Activated CD4-positive, alpha-beta memory T cell treated with anti-CD3 and anti-CD28 coated beads, Interleukin-2, amount 10 ng/mL, durations not matched to agents 7 days and 5 days (primary cell): Measurements from ENCODE around the gene CASD1. TPM values are rescaled to one million over a fixed set of nuclear protein-coding genes. Genes with fewer than 3 reads are reported as not detected.

Source experiments
- CTCF ChIA-PET: fragments of 350-600 bp; sonication (Branson Sonifier 250); formaldehyde crosslinking; loops from one replicate; lab custom pipeline; 2021; ENCODE audit warnings: antibody characterized with exemption, inconsistent platforms; lab: Charles Lee
- POLR2A ChIA-PET: fragments of 350-600 bp; sonication (Branson Sonifier 250); formaldehyde crosslinking; loops from one replicate; lab custom pipeline; 2021; ENCODE audit warnings: antibody characterized with exemption; lab: Charles Lee
- DNase-seq: peaks from one replicate; pipeline ENCODE4 v3.0.0-alpha.2; 2020
- H3K27ac Mint-ChIP-seq: one replicate; pipeline ENCODE4 v1.8.0; 2021; ENCODE audit warnings: mild to moderate bottlenecking, mixed read lengths
- H3K27me3 Mint-ChIP-seq: one replicate; pipeline ENCODE4 v1.8.0; 2021; ENCODE audit warnings: mixed read lengths
- H3K36me3 Mint-ChIP-seq: one replicate; pipeline ENCODE4 v1.8.0; 2021; ENCODE audit warnings: low read depth, mixed read lengths
- H3K4me1 Mint-ChIP-seq: one replicate; pipeline ENCODE4 v1.8.0; 2021; ENCODE audit warnings: mixed read lengths
- H3K4me3 Mint-ChIP-seq: one replicate; pipeline ENCODE4 v1.8.0; 2021; ENCODE audit warnings: mild to moderate bottlenecking, mixed read lengths
- H3K9me3 Mint-ChIP-seq: one replicate; pipeline ENCODE4 v1.8.0; 2021; ENCODE audit warnings: mixed read lengths
- total RNA-seq, 2 experiments: library from RNA; stranded (reverse); gene quantifications; one replicate each; pipeline ENCODE4 v1.2.3, GENCODE V29; 2021

Gene CASD1
- total RNA-seq, 2 experiments from 2014 or later: 9.6 to 13.0 TPM

DNA sequence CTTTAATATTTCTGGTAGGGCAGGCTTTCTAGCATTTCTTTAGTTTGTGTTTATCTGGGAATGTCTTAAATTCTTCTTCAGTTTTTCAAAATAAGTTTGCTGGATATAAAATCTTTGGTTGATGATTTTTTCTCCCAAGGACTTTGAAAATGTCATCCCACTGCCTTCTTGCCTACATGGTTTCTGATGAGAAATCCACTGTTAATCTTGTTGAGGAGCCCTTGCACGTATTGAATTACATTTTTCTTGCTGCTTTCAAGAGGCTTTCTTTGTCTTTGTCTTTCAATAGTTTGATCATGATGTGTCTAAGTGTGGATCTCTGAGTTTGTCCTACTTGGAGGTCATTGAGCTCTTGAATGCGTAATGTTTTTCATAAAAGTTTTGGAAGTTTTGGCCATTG, 66.0 kb downstream of the CASD1 start:
- no peaks in the 10 kb centered on the region for H3K27me3 Mint-ChIP-seq
- peaks cover 36% of the 10 kb centered on the region for H3K36me3 Mint-ChIP-seq
- ChIA-PET CTCF (no interaction called here), POLR2A (no interaction called here)
- H3K4me3 Mint-ChIP-seq: no peak overlapping the region
- peaks cover 22% of the 10 kb centered on the region for H3K9me3 Mint-ChIP-seq
- DNase-seq: no peak
- H3K4me1 Mint-ChIP-seq: no peaks in the 10 kb centered on the region
- no peak overlapping the region for H3K27ac Mint-ChIP-seq

- no peaks in the 10 kb centered on the region for H3K27me3 Mint-ChIP-seq
- H3K4me3 Mint-ChIP-seq: no peak overlapping the region
- ChIA-PET POLR2A (no interaction called here), CTCF (no interaction called here)
- DNase-seq: no peak
- peaks cover 22% of the 10 kb centered on the region for H3K9me3 Mint-ChIP-seq
- no peaks in the 10 kb centered on the region for H3K4me1 Mint-ChIP-seq
- peaks cover 34% of the 10 kb centered on the region for H3K36me3 Mint-ChIP-seq
- H3K27ac Mint-ChIP-seq: no peak overlapping the region
Measured at GRCh38 chr7:94576316-94576715, 66.7 kb downstream of the CASD1 start.

DNA sequence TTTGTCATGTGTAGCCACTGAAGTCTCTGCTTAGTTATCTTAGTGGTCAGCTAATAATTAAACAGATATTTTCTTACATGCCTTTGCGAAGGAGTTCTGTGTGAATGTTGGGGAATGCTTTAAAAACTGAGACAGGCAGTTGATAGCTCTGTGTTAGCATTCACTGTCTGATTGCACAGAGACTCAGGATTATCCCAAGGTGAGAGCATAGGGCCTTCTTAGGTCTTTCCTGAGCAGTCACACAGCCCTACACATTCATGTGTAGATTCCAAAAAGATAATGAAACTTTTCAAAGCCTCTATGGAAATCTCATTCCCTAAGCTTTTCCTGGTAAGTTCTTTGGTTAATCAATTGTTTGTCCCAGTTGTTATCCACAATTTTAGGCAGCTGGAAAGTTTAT, 67.7 kb downstream of the CASD1 start:
- DNase-seq: no peak
- POLR2A ChIA-PET: no interaction called here
- Mint-ChIP-seq H3K9me3 (peaks cover 20% of the 10 kb centered on the region), H3K36me3 (peaks cover 32% of the 10 kb centered on the region), H3K27ac (no peak overlapping the region), H3K4me1 (no peaks in the 10 kb centered on the region), H3K27me3 (no peaks in the 10 kb centered on the region), H3K4me3 (no peak overlapping the region)
- CTCF ChIA-PET: no interaction called here

- Mint-ChIP-seq H3K36me3 (peaks cover 32% of the 10 kb centered on the region), H3K4me3 (no peak overlapping the region), H3K9me3 (peaks cover 17% of the 10 kb centered on the region), H3K27me3 (no peaks in the 10 kb centered on the region), H3K4me1 (no peaks in the 10 kb centered on the region), H3K27ac (no peak overlapping the region)
- ChIA-PET CTCF (no interaction called here), POLR2A (no interaction called here)
- DNase-seq: no peak
Measured at GRCh38 chr7:94578614-94579013, 69.0 kb downstream of the CASD1 start.

DNA sequence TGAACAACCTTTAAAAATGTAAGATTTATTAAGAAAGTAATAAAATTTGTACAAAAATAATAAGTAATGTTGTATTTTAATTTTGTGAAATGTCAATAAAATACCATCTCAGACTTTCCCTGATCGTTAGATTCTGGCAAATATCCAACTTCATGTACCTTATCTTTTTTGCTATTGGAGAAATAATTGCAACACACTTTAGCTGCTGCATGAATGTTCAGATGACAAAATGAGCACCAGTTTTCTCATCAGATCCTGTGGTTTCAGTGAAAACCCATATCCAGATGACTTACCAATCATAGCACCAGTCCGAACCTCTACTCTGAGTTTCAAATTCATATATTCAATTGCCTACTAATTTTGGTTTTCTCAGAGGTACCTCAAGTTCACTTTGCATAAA, 69.9 kb downstream of the CASD1 start:
- Mint-ChIP-seq H3K9me3 (peaks cover 17% of the 10 kb centered on the region), H3K4me3 (no peak overlapping the region), H3K4me1 (no peaks in the 10 kb centered on the region), H3K27me3 (no peaks in the 10 kb centered on the region), H3K36me3 (peaks cover 23% of the 10 kb centered on the region), H3K27ac (no peak overlapping the region)
- CTCF ChIA-PET: no interaction called here
- DNase-seq: no peak
- POLR2A ChIA-PET: no interaction called here

- ChIA-PET POLR2A (no interaction called here), CTCF (no interaction called here)
- Mint-ChIP-seq H3K4me1 (no peaks in the 10 kb centered on the region), H3K9me3 (peaks cover 9% of the 10 kb centered on the region), H3K27ac (no peak overlapping the region), H3K4me3 (no peak overlapping the region), H3K36me3 (peaks cover 15% of the 10 kb centered on the region), H3K27me3 (no peaks in the 10 kb centered on the region)
- no peak for DNase-seq
Measured at GRCh38 chr7:94580601-94581000, 71.0 kb downstream of the CASD1 start.

DNA sequence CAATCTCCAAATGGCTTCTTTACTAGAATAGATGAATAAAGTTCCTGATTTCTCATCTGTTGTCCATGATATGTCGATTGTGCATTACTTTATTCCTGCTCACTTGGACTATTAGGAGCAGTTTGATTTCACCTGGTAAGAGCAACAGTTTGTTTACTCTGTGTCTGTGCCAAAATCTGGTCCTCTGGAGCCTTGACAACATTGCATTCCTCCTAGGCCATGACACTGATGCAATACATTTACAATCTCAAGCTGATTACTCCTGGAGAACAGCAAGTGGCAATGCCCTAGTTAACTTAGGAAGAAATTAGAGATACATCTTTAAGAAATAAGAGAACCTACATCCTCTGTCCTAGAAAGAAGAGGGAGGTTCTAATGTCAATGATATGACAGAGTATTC, 74.5 kb downstream of the CASD1 start:
- ChIA-PET POLR2A (no interaction called here), CTCF (no interaction called here)
- no peaks in the 10 kb centered on the region for H3K9me3 Mint-ChIP-seq
- no peaks in the 10 kb centered on the region for H3K4me1 Mint-ChIP-seq
- DNase-seq: no peak
- peaks cover 3% of the 10 kb centered on the region for H3K36me3 Mint-ChIP-seq
- no peak overlapping the region for H3K4me3 Mint-ChIP-seq
- no peaks in the 10 kb centered on the region for H3K27me3 Mint-ChIP-seq
- no peak overlapping the region for H3K27ac Mint-ChIP-seq

DNA sequence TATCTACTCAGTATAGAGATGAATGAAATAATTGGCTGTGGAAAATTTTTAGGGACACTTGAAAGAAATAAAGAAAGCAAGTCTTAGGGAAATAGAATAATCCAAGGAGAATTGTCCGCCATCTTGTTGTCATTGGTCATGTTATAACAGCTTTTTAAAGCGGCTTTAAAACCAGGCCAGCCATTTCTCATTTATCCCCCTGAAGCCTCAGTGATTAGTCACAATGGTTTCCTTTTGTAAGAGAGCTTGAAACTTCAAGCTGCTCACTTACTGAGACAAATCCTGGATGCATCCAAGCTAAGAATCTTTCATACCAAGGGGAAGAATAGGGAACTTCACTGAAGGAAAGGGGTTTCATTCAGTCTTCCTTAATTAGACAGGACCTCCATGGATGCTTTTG, 78.5 kb downstream of the CASD1 start:
- H3K27ac Mint-ChIP-seq: no peak overlapping the region
- no peaks in the 10 kb centered on the region for H3K9me3 Mint-ChIP-seq
- ChIA-PET CTCF (no interaction called here), POLR2A (no interaction called here)
- no peak for DNase-seq
- H3K36me3 Mint-ChIP-seq: no peaks in the 10 kb centered on the region
- no peaks in the 10 kb centered on the region for H3K4me1 Mint-ChIP-seq
- no peak overlapping the region for H3K4me3 Mint-ChIP-seq
- no peaks in the 10 kb centered on the region for H3K27me3 Mint-ChIP-seq

GRCh38 chr7:94590526-94591162, 81.0 kb downstream of the CASD1 start:
- Mint-ChIP-seq H3K27me3 (no peaks in the 10 kb centered on the region), H3K9me3 (no peaks in the 10 kb centered on the region), H3K27ac (no peak overlapping the region), H3K4me1 (no peaks in the 10 kb centered on the region), H3K4me3 (no peak overlapping the region), H3K36me3 (no peaks in the 10 kb centered on the region)
- CTCF ChIA-PET: no interaction called here
- POLR2A ChIA-PET: no interaction called here
- no peak for DNase-seq

- no peaks in the 10 kb centered on the region for H3K4me1 Mint-ChIP-seq
- H3K9me3 Mint-ChIP-seq: no peaks in the 10 kb centered on the region
- CTCF ChIA-PET: no interaction called here
- H3K27ac Mint-ChIP-seq: no peak overlapping the region
- H3K4me3 Mint-ChIP-seq: no peak overlapping the region
- DNase-seq: no peak
- POLR2A ChIA-PET: no interaction called here
- H3K36me3 Mint-ChIP-seq: no peaks in the 10 kb centered on the region
- no peaks in the 10 kb centered on the region for H3K27me3 Mint-ChIP-seq
Measured at GRCh38 chr7:94591176-94591575, 81.6 kb downstream of the CASD1 start.

DNA sequence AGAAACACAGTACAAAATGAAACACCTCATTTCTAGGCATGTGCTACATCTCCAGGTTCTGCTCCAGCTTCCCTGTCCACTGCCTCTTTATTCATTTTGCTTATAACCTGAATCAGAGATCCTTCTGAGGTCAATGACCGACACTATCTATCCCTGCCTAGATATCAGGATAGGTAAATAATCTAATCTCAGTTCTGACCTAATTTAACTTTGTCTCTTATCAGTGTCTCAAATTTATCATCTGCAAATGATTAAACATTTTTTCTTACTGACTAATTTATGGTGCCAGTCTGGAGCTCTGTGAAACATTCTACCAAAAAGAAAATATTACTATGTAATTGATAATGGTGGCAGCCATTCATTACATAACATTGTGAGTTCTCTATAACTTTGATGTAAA, 85.3 kb downstream of the CASD1 start:
- H3K27ac Mint-ChIP-seq: no peak overlapping the region
- no peak for DNase-seq
- no peaks in the 10 kb centered on the region for H3K9me3 Mint-ChIP-seq
- no peaks in the 10 kb centered on the region for H3K27me3 Mint-ChIP-seq
- H3K4me3 Mint-ChIP-seq: no peak overlapping the region
- ChIA-PET CTCF (interaction anchor here (1.0 kb wide), 1 partner anchor 9 kb away, joined by 3 read pairs; no protein-coding TSS in a partner anchor), POLR2A (no interaction called here)
- H3K4me1 Mint-ChIP-seq: no peaks in the 10 kb centered on the region
- H3K36me3 Mint-ChIP-seq: no peaks in the 10 kb centered on the region

DNA sequence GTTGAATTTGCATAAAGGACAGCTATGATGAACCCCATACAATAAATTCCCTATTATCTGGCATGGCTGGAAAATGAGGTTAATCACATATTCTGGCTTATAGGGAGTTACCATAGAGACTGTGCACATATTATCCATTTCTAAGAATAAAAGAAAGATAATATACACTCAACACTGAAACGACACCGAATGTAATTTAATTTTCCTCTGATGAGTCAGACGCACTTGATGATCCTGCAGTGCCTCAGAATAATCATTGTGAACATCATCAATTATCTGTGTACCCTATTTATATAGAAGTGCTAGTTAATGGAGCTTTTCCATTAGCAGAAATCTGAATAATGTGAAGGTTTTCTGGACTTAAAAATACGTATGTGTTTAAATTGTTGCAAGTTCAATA, 86.1 kb downstream of the CASD1 start:
- H3K27me3 Mint-ChIP-seq: no peaks in the 10 kb centered on the region
- CTCF ChIA-PET: no interaction called here
- H3K27ac Mint-ChIP-seq: no peak overlapping the region
- H3K9me3 Mint-ChIP-seq: no peaks in the 10 kb centered on the region
- DNase-seq: no peak
- POLR2A ChIA-PET: no interaction called here
- no peak overlapping the region for H3K4me3 Mint-ChIP-seq
- no peaks in the 10 kb centered on the region for H3K36me3 Mint-ChIP-seq
- H3K4me1 Mint-ChIP-seq: no peaks in the 10 kb centered on the region

DNA sequence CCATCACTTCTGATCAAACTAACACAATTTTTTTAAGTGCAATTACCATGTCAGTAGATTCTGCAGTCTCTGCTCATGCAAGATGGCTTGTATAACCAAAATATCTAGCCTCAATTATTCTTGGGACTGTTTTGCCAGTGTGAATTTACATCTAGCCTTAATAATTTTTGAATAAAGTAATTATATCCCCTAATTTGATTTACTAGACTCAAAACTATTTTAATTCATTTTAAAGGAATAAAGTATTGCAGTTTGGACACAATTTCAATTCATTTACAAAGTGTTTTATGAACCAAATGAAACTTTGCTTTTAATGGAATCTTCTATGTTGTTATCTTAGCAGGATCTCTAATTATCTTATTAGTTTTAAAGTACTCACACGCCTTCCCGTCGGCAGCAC, 90.7 kb downstream of the CASD1 start:
- Mint-ChIP-seq H3K27me3 (no peaks in the 10 kb centered on the region), H3K9me3 (no peaks in the 10 kb centered on the region), H3K4me3 (no peak overlapping the region), H3K36me3 (no peaks in the 10 kb centered on the region), H3K4me1 (no peaks in the 10 kb centered on the region), H3K27ac (no peak overlapping the region)
- ChIA-PET CTCF (no interaction called here), POLR2A (no interaction called here)
- DNase-seq: no peak

DNA sequence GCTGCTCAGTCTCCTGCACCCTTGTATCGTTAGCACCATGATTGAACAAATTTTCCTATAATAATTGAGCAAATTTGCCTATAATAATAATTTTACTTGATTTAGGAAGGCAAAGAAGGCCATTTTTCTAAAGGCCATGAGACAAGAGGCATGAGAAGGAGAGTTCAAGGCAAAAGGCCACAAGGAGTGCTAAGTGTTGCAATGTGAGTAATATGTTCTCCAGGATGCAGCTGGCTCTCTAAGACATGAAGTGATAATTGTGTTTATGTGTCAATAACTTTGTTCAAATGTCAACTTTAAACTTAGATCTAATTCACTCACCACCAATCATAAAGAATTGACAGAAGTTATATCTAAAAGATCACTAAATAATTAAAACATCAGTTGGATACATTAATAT, 92.6 kb downstream of the CASD1 start:
- no peaks in the 10 kb centered on the region for H3K4me1 Mint-ChIP-seq
- no peak overlapping the region for H3K4me3 Mint-ChIP-seq
- no peak for DNase-seq
- H3K9me3 Mint-ChIP-seq: no peaks in the 10 kb centered on the region
- ChIA-PET POLR2A (no interaction called here), CTCF (no interaction called here)
- peaks cover 2% of the 10 kb centered on the region for H3K27me3 Mint-ChIP-seq
- H3K36me3 Mint-ChIP-seq: no peaks in the 10 kb centered on the region
- H3K27ac Mint-ChIP-seq: no peak overlapping the region
